Neuronal stem cell (in vitro differentiated cells): ENCODE results near the gene APP.

Experiments
- DNase-seq: peaks from one replicate; pipeline ENCODE4 v3.0.0-alpha.2; 2013; ENCODE audit warnings: low spot score
- H2AFZ ChIP-seq: one replicate; pipeline ENCODE4 v1.6.1; 2013; ENCODE audit warnings: mild to moderate bottlenecking, low read length, inconsistent platforms
- H2AK5ac ChIP-seq: 2 replicates; pipeline ENCODE4 v1.6.1; 2013; ENCODE audit warnings: low read depth, mild to moderate bottlenecking, inconsistent platforms, low read length, moderate library complexity, mixed read lengths
- H2BK120ac ChIP-seq: 2 replicates; pipeline ENCODE4 v1.6.1; 2013; ENCODE audit warnings: low read depth, mild to moderate bottlenecking, inconsistent platforms, low read length, moderate library complexity, mixed read lengths
- H2BK12ac ChIP-seq: one replicate; pipeline ENCODE4 v1.6.1; 2013; ENCODE audit warnings: low read length, inconsistent platforms
- H2BK15ac ChIP-seq: 2 replicates; pipeline ENCODE4 v1.6.1; 2013; ENCODE audit warnings: mild to moderate bottlenecking, low read length, inconsistent platforms, mixed read lengths
- H2BK5ac ChIP-seq: one replicate; pipeline ENCODE4 v1.6.1; 2013; ENCODE audit warnings: inconsistent platforms, mild to moderate bottlenecking, low read length, moderate library complexity
- H3K14ac ChIP-seq: one replicate; pipeline ENCODE4 v1.6.1; 2013; ENCODE audit warnings: low read length, inconsistent platforms
- H3K18ac ChIP-seq: 2 replicates; pipeline ENCODE4 v1.6.1; 2013; ENCODE audit warnings: low read length, inconsistent platforms
- H3K23ac ChIP-seq: 2 replicates; pipeline ENCODE4 v1.6.1; 2013; ENCODE audit warnings: low read depth, mild to moderate bottlenecking, mixed read lengths, low read length, inconsistent platforms; ENCODE audit not compliant: poor library complexity
- H3K27ac ChIP-seq: replicated peaks from 3 replicates; pipeline ENCODE4 v1.5.1; 2013; ENCODE audit warnings: low read length, inconsistent platforms
- H3K27me3 ChIP-seq, 3 experiments: 2 replicates each; pipeline ENCODE4 v1.6.1; 2013; ENCODE audit warnings: low read length in 3 of 3, mild to moderate bottlenecking in 2 of 3, inconsistent platforms in 1 of 3, low read depth in 1 of 3, mixed read lengths in 1 of 3, moderate library complexity in 1 of 3; ENCODE audit not compliant: control insufficient read depth in 3 of 3, insufficient read depth in 3 of 3
- H3K36me3 ChIP-seq, 2 donors: replicated peaks in 1 of 2; 2 replicates each; pipeline ENCODE4 v1.6.1; 2013; ENCODE audit warnings: low read length in 2 of 2; ENCODE audit not compliant: control insufficient read depth in 2 of 2, insufficient read depth in 2 of 2
- H3K4ac ChIP-seq: 2 replicates; pipeline ENCODE4 v1.6.1; 2013; ENCODE audit warnings: inconsistent platforms, mild to moderate bottlenecking, low read length, moderate library complexity
- H3K4me1 ChIP-seq, 2 donors: 1 replicate in 1 of 2; 2 replicates in 1 of 2; pipeline ENCODE4 v1.6.1; 2013; ENCODE audit warnings: low read length in 2 of 2, low read depth in 1 of 2; ENCODE audit not compliant: control insufficient read depth in 2 of 2, insufficient read depth in 1 of 2
- H3K4me2 ChIP-seq: one replicate; pipeline ENCODE4 v1.6.1; 2013; ENCODE audit warnings: mild to moderate bottlenecking, low read length, inconsistent platforms; ENCODE audit not compliant: insufficient read depth, poor library complexity, severe bottlenecking
- H3K4me3 ChIP-seq, 2 donors: 2 replicates each; pipeline ENCODE4 v1.5.1; 2013; ENCODE audit warnings: low read length in 2 of 2, mild to moderate bottlenecking in 2 of 2, inconsistent platforms in 1 of 2, moderate library complexity in 1 of 2
- H3K79me1 ChIP-seq: one replicate; pipeline ENCODE4 v1.6.1; 2013; ENCODE audit warnings: low read depth, mild to moderate bottlenecking, inconsistent platforms, low read length, moderate library complexity
- H3K9ac ChIP-seq: one replicate; pipeline ENCODE4 v1.6.1; 2013; ENCODE audit warnings: mild to moderate bottlenecking, low read depth, low read length, inconsistent platforms; ENCODE audit not compliant: poor library complexity
- H3K9me3 ChIP-seq, 2 donors: replicated peaks in 1 of 2; 2 replicates each; pipeline versions ENCODE3 to v1.6.1; 2013; ENCODE audit warnings: low read length in 2 of 2, mild to moderate bottlenecking in 2 of 2, inconsistent platforms in 1 of 2, low read depth in 1 of 2, mixed read lengths in 1 of 2, moderate library complexity in 1 of 2; ENCODE audit not compliant: control insufficient read depth in 2 of 2, insufficient read depth in 1 of 2
- H4K8ac ChIP-seq: one replicate; pipeline ENCODE4 v1.6.1; 2013; ENCODE audit warnings: low read depth, mild to moderate bottlenecking, inconsistent platforms, low read length, moderate library complexity
- H4K91ac ChIP-seq: one replicate; pipeline ENCODE4 v1.6.1; 2013; ENCODE audit warnings: low read length, low read depth, mild to moderate bottlenecking, inconsistent platforms; ENCODE audit not compliant: poor library complexity
- whole genome bisulfite sequencing, 2 donors: extraction: QIAGEN DNeasy Blood & Tissue Kit; methylation state at CpG; one replicate each; pipeline ENCODE4 v1.1.7; 2013; ENCODE audit warnings: missing lambda C conversion rate in 2 of 2, mixed read lengths in 1 of 2; ENCODE audit not compliant: insufficient read length in 2 of 2, insufficient replicate concordance in 1 of 2; ENCODE audit errors: extremely low coverage in 2 of 2; 5-methylcytosine and 5-hydroxymethylcytosine counted together

APP gene

GRCh38 chr21:25838809-25839208, 331.8 kb downstream of the APP start:
- Histone ChIP-seq H3K23ac (no peak overlapping the region), H3K79me1 (no peaks in the 10 kb centered on the region), H3K4ac (no peak overlapping the region), H3K4me2 (no peak overlapping the region), H3K14ac (no peak overlapping the region), H3K4me3 (no peak overlapping the region), H2BK15ac (no peak overlapping the region), H3K9ac (no peak overlapping the region), H2AK5ac (no peak overlapping the region), H2BK5ac (no peak overlapping the region), H3K36me3 (no peaks in the 10 kb centered on the region), H4K8ac (no peak overlapping the region), H3K27ac (no peak overlapping the region), H3K18ac (no peak overlapping the region), H3K27me3 (no peaks in the 10 kb centered on the region), H4K91ac (no peak overlapping the region), H2AFZ (no peak overlapping the region), H3K9me3 (peaks cover 0 to 5% of the 10 kb centered on the region in 2 donors), H2BK12ac (no peak overlapping the region), H3K4me1 (peaks cover 0 to 3% of the 10 kb centered on the region in 2 donors), H2BK120ac (no peak overlapping the region)
- WGBS, 2 donors = no CpG with 5 or more reads among the region's 4 CpGs
- no peak for DNase-seq

GRCh38 chr21:25837533-25838265, 332.9 kb downstream of the APP start:
- Histone ChIP-seq H3K27ac (no peak overlapping the region), H3K9me3 (peaks cover 0 to 5% of the 10 kb centered on the region in 2 donors), H3K36me3 (no peaks in the 10 kb centered on the region), H4K8ac (no peak overlapping the region), H2BK12ac (no peak overlapping the region), H3K4me2 (no peak overlapping the region), H4K91ac (no peak overlapping the region), H3K79me1 (no peaks in the 10 kb centered on the region), H3K4me3 (no peak overlapping the region), H3K4ac (no peak overlapping the region), H3K27me3 (no peaks in the 10 kb centered on the region), H2AFZ (no peak overlapping the region), H2AK5ac (no peak overlapping the region), H3K4me1 (peaks cover 0 to 3% of the 10 kb centered on the region in 2 donors), H2BK15ac (no peak overlapping the region), H3K14ac (no peak overlapping the region), H3K23ac (no peak overlapping the region), H2BK5ac (no peak overlapping the region), H2BK120ac (no peak overlapping the region), H3K18ac (no peak overlapping the region), H3K9ac (no peak overlapping the region)
- DNase-seq = no peak
- no CpG with 5 or more reads among the region's 4 CpGs for WGBS, 2 donors

- no peak overlapping the region for H3K18ac ChIP-seq
- H3K4ac ChIP-seq = no peak overlapping the region
- no peak overlapping the region for H3K23ac ChIP-seq
- H2AK5ac ChIP-seq = no peak overlapping the region
- no CpG with 5 or more reads among the region's 2 CpGs for WGBS, 2 donors
- H3K9ac ChIP-seq = no peak overlapping the region
- H2BK120ac ChIP-seq = no peak overlapping the region
- H4K8ac ChIP-seq = no peak overlapping the region
- H2BK15ac ChIP-seq = no peak overlapping the region
- H3K27me3 ChIP-seq = no peaks in the 10 kb centered on the region
- no peak for DNase-seq
- peaks cover 0 to 3% of the 10 kb centered on the region in 2 donors for H3K4me1 ChIP-seq
- H3K9me3 ChIP-seq = peaks cover 0 to 5% of the 10 kb centered on the region in 2 donors
- H3K27ac ChIP-seq = no peak overlapping the region
- no peak overlapping the region for H4K91ac ChIP-seq
- no peak overlapping the region for H3K14ac ChIP-seq
- no peak overlapping the region for H2BK12ac ChIP-seq
- no peak overlapping the region for H3K4me2 ChIP-seq
- H2BK5ac ChIP-seq = no peak overlapping the region
- H2AFZ ChIP-seq = no peak overlapping the region
- no peaks in the 10 kb centered on the region for H3K79me1 ChIP-seq
- H3K4me3 ChIP-seq = no peak overlapping the region
- H3K36me3 ChIP-seq = no peaks in the 10 kb centered on the region
Observed at GRCh38 chr21:25836396-25836795, 334.2 kb downstream of the APP start.

- Histone ChIP-seq H3K14ac (no peak overlapping the region), H3K79me1 (no peaks in the 10 kb centered on the region), H3K18ac (no peak overlapping the region), H3K4me3 (no peak overlapping the region), H2BK15ac (no peak overlapping the region), H2AK5ac (no peak overlapping the region), H3K23ac (no peak overlapping the region), H2BK5ac (no peak overlapping the region), H3K4ac (no peak overlapping the region), H4K8ac (no peak overlapping the region), H4K91ac (no peak overlapping the region), H3K27ac (no peak overlapping the region), H3K4me1 (peaks cover 1 to 3% of the 10 kb centered on the region in 2 donors), H3K9ac (no peak overlapping the region), H2BK120ac (no peak overlapping the region), H2AFZ (no peak overlapping the region), H3K4me2 (no peak overlapping the region), H3K27me3 (no peaks in the 10 kb centered on the region), H3K36me3 (no peaks in the 10 kb centered on the region), H3K9me3 (peaks cover 0 to 7% of the 10 kb centered on the region in 2 donors), H2BK12ac (no peak overlapping the region)
- no CpG with 5 or more reads among the region's 3 CpGs for WGBS, 2 donors
- DNase-seq = no peak
Observed at GRCh38 chr21:25834381-25834780, 336.2 kb downstream of the APP start.
